GM23338 (cell line): ENCODE measurements around the gene SLC6A15. TPM values are rescaled to one million over a fixed set of nuclear protein-coding genes. Genes with fewer than 3 reads are reported as not detected.

Experiments used
- ATAC-seq: fragments of 200-7000 bp; cut with Tn5 transposase; 3 replicates; pipeline ENCODE4 v1.9.1; 2020
- DNase-seq: peaks from one replicate; pipeline ENCODE4 v3.0.0-alpha.2; 2015; ENCODE audit warnings: low spot score
- H2AFZ ChIP-seq: fragments of 200-600 bp; sonication (generic); 2 replicates; pipeline ENCODE4 v1.8.0; 2016; ENCODE audit warnings: antibody characterized with exemption, mild to moderate bottlenecking, moderate library complexity
- H3F3A ChIP-seq: fragments of 200-600 bp; sonication (generic); replicated peaks from 2 replicates; pipeline ENCODE4 v1.8.0; 2017; ENCODE audit warnings: antibody characterized with exemption, mixed run types, low read depth
- H3K27ac ChIP-seq: fragments of 200-600 bp; sonication (generic); 2 replicates; pipeline ENCODE4 v1.6.1; 2016; ENCODE audit warnings: low read depth
- H3K27me3 ChIP-seq: fragments of 200-600 bp; sonication (generic); 2 replicates; pipeline ENCODE4 v1.8.0; 2016; ENCODE audit warnings: mild to moderate bottlenecking, mixed run types, moderate library complexity; ENCODE audit not compliant: insufficient read depth
- H3K36me3 ChIP-seq: fragments of 200-600 bp; sonication (generic); 2 replicates; pipeline ENCODE4 v1.8.0; 2016; ENCODE audit warnings: mild to moderate bottlenecking; ENCODE audit not compliant: insufficient read depth
- H3K4me1 ChIP-seq: fragments of 200-600 bp; sonication (generic); 2 replicates; pipeline ENCODE4 v1.8.0; 2016; ENCODE audit warnings: mild to moderate bottlenecking, moderate library complexity; ENCODE audit not compliant: insufficient read depth
- H3K4me2 ChIP-seq: fragments of 200-600 bp; sonication (generic); 2 replicates; pipeline ENCODE4 v1.7.1; 2017; ENCODE audit warnings: mixed run types
- H3K4me3 ChIP-seq: fragments of 200-600 bp; sonication (generic); 2 replicates; pipeline ENCODE4 v1.6.1; 2016; ENCODE audit warnings: mixed run types
- H3K79me2 ChIP-seq: fragments of 200-600 bp; sonication (generic); replicated peaks from 2 replicates; pipeline ENCODE4 v1.8.0; 2017; ENCODE audit warnings: mild to moderate bottlenecking; ENCODE audit not compliant: insufficient read depth
- H3K9me2 ChIP-seq: fragments of 200-600 bp; sonication (generic); 2 replicates; pipeline ENCODE4 v1.8.0; 2017; ENCODE audit not compliant: insufficient read depth
- H4K20me1 ChIP-seq: fragments of 200-600 bp; sonication (generic); replicated peaks from 2 replicates; pipeline ENCODE4 v1.8.0; 2017; ENCODE audit warnings: mild to moderate bottlenecking; ENCODE audit not compliant: insufficient read depth
- H3K27ac Mint-ChIP-seq: 2 replicates; pipeline ENCODE4 v1.8.0; 2020; ENCODE audit warnings: inconsistent platforms, mild to moderate bottlenecking, moderate library complexity, mixed read lengths
- H3K27me3 Mint-ChIP-seq: 3 replicates; pipeline ENCODE4 v1.8.0; 2022; ENCODE audit warnings: low read depth, mild to moderate bottlenecking, moderate library complexity, mixed read lengths, inconsistent platforms; ENCODE audit not compliant: insufficient read depth, poor library complexity
- H3K36me3 Mint-ChIP-seq: 3 replicates; pipeline ENCODE4 v1.8.0; 2021; ENCODE audit warnings: low read depth, mild to moderate bottlenecking, inconsistent platforms, moderate library complexity, mixed read lengths
- H3K4me1 Mint-ChIP-seq: 3 replicates; pipeline ENCODE4 v1.8.0; 2020; ENCODE audit warnings: mild to moderate bottlenecking, inconsistent platforms, mixed read lengths
- H3K4me3 Mint-ChIP-seq: 3 replicates; pipeline ENCODE4 v1.8.0; 2021; ENCODE audit warnings: moderate library complexity, mild to moderate bottlenecking, inconsistent platforms, mixed read lengths
- H3K9me3 Mint-ChIP-seq: 3 replicates; pipeline ENCODE4 v1.8.0; 2020; ENCODE audit warnings: moderate library complexity, mild to moderate bottlenecking, inconsistent platforms, mixed read lengths
- CREB1 ChIP-seq: fragments of 250-450 bp; sonication (Bioruptor Pico); IDR thresholded peaks from 2 replicates; pipeline ENCODE4 v1.5.0; 2020; ENCODE audit warnings: low read depth, mild to moderate bottlenecking, moderate library complexity
- EZH2 ChIP-seq: fragments of 200-600 bp; sonication (generic); IDR thresholded peaks from one replicate; pipeline ENCODE4 v1.8.0; 2017; ENCODE audit warnings: antibody characterized with exemption, mild to moderate bottlenecking, low read depth; ENCODE audit not compliant: unreplicated experiment
- EZH2phosphoT487 ChIP-seq: fragments of 200-600 bp; sonication (generic); IDR thresholded peaks from one replicate; pipeline ENCODE4 v1.8.1; 2018; ENCODE audit warnings: antibody characterized with exemption; ENCODE audit not compliant: unreplicated experiment
- JUNB ChIP-seq: IDR thresholded peaks from one replicate; pipeline ENCODE4 v1.6.1; 2016; ENCODE audit warnings: antibody characterized with exemption; ENCODE audit not compliant: unreplicated experiment
- NANOG ChIP-seq: IDR thresholded peaks from 2 replicates; pipeline ENCODE4 v1.6.1; 2016; ENCODE audit warnings: antibody characterized with exemption, borderline replicate concordance
- POLR2AphosphoS5 ChIP-seq: IDR thresholded peaks from 2 replicates; pipeline ENCODE4 v1.6.1; 2016; ENCODE audit warnings: antibody characterized with exemption, low read depth
- STAT1 ChIP-seq: IDR thresholded peaks from one replicate; pipeline ENCODE4 v1.6.1; 2016; ENCODE audit warnings: antibody characterized with exemption; ENCODE audit not compliant: unreplicated experiment
- ZNF114 ChIP-seq: fragments of 250-450 bp; sonication (Bioruptor Pico); IDR thresholded peaks from 2 replicates; pipeline ENCODE4 v1.5.0; 2020; ENCODE audit warnings: mild to moderate bottlenecking, moderate library complexity
- ZNF331 ChIP-seq: fragments of 250-450 bp; sonication (Bioruptor Pico); IDR thresholded peaks from 2 replicates; pipeline ENCODE4 v1.5.0; 2020; ENCODE audit warnings: low read depth, mild to moderate bottlenecking, moderate library complexity
- polyA plus RNA-seq: library from polyadenylated mRNA; unstranded; fragments of >200 nt; fragmentation: Nextera tagmentation; extraction: Ambion mirVana; gene quantifications from 2 replicates; pipeline ENCODE4 v1.2.1, GENCODE V29; 2016
- total RNA-seq: library from RNA; depleted of rRNA; stranded (reverse); fragments of >200 nt; shearing (Covaris generic); gene quantifications from 2 replicates; pipeline ENCODE4 v1.2.3, GENCODE V29; 2014
- TF ChIP-seq, protein P1 (sequence below), 2 experiments: fragments of 200-600 bp in 1 of 2; sonication (generic) in 1 of 2; conservative IDR thresholded peaks; 2 replicates each; pipeline versions ENCODE4 v1.5.1 to v1.6.1; 2016 to 2017; ENCODE audit warnings: antibody characterized with exemption in 2 of 2, low read depth in 2 of 2, mild to moderate bottlenecking in 2 of 2, moderate library complexity in 1 of 2
- TF ChIP-seq, protein P2 (sequence below): IDR thresholded peaks from one replicate; pipeline ENCODE4 v1.6.1; 2018; ENCODE audit warnings: antibody characterized with exemption; ENCODE audit not compliant: unreplicated experiment
- TF ChIP-seq, protein P3 (sequence below): fragments of 250-450 bp; sonication (Bioruptor Pico); IDR thresholded peaks from 2 replicates; pipeline ENCODE4 v1.5.0; 2020; ENCODE audit warnings: mild to moderate bottlenecking, moderate library complexity
- TF ChIP-seq, protein P4 (sequence below): IDR thresholded peaks from 2 replicates; pipeline ENCODE4 v1.6.1; 2016; ENCODE audit warnings: antibody characterized with exemption

The SLC6A15 gene
- total and polyA plus RNA-seq, 2 experiments from 2014 or later = 12.1 to 27.9 TPM

DNA sequence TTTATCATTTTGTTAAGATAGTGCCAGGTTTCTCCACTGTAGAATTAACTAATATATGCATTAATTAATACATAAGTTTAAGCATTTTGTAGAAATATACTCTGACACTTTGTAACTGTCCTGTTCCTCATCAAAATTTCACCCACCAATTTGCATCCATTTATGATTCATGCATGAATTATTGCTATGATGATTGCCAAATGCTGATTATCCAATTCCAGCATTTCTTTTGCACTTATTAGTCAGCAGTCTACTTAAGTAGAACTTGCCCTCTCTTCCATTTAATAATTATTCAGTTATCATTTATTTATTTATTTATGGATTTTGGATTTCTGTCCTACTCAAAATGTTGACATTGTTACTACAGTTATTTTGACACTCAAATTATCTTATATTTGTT, 72.2 kb downstream of the SLC6A15 start:
- Histone ChIP-seq H2AFZ (no peak overlapping the region), H3K4me2 (no peak overlapping the region), H3K27ac (no peak overlapping the region), H3K36me3 (no peaks in the 10 kb centered on the region), H3F3A (no peaks in the 10 kb centered on the region), H3K27me3 (no peaks in the 10 kb centered on the region), H3K4me3 (no peak overlapping the region), H3K4me1 (no peaks in the 10 kb centered on the region), H3K79me2 (no peaks in the 10 kb centered on the region), H3K9me2 (no peaks in the 10 kb centered on the region), H4K20me1 (no peaks in the 10 kb centered on the region)
- DNase-seq (no peak), ATAC-seq (no peak)
- H3K36me3 Mint-ChIP-seq = no peaks in the 10 kb centered on the region
- H3K27ac Mint-ChIP-seq = no peak overlapping the region
- no peak overlapping the region for H3K4me3 Mint-ChIP-seq
- no peaks in the 10 kb centered on the region for H3K27me3 Mint-ChIP-seq
- TF ChIP-seq, protein P1, sequence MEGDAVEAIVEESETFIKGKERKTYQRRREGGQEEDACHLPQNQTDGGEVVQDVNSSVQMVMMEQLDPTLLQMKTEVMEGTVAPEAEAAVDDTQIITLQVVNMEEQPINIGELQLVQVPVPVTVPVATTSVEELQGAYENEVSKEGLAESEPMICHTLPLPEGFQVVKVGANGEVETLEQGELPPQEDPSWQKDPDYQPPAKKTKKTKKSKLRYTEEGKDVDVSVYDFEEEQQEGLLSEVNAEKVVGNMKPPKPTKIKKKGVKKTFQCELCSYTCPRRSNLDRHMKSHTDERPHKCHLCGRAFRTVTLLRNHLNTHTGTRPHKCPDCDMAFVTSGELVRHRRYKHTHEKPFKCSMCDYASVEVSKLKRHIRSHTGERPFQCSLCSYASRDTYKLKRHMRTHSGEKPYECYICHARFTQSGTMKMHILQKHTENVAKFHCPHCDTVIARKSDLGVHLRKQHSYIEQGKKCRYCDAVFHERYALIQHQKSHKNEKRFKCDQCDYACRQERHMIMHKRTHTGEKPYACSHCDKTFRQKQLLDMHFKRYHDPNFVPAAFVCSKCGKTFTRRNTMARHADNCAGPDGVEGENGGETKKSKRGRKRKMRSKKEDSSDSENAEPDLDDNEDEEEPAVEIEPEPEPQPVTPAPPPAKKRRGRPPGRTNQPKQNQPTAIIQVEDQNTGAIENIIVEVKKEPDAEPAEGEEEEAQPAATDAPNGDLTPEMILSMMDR (conservative IDR thresholded peaks at IDR 0.05; ENCODE audit: low read depth in 2 of 2) = no peak
- TF ChIP-seq, protein P2, sequence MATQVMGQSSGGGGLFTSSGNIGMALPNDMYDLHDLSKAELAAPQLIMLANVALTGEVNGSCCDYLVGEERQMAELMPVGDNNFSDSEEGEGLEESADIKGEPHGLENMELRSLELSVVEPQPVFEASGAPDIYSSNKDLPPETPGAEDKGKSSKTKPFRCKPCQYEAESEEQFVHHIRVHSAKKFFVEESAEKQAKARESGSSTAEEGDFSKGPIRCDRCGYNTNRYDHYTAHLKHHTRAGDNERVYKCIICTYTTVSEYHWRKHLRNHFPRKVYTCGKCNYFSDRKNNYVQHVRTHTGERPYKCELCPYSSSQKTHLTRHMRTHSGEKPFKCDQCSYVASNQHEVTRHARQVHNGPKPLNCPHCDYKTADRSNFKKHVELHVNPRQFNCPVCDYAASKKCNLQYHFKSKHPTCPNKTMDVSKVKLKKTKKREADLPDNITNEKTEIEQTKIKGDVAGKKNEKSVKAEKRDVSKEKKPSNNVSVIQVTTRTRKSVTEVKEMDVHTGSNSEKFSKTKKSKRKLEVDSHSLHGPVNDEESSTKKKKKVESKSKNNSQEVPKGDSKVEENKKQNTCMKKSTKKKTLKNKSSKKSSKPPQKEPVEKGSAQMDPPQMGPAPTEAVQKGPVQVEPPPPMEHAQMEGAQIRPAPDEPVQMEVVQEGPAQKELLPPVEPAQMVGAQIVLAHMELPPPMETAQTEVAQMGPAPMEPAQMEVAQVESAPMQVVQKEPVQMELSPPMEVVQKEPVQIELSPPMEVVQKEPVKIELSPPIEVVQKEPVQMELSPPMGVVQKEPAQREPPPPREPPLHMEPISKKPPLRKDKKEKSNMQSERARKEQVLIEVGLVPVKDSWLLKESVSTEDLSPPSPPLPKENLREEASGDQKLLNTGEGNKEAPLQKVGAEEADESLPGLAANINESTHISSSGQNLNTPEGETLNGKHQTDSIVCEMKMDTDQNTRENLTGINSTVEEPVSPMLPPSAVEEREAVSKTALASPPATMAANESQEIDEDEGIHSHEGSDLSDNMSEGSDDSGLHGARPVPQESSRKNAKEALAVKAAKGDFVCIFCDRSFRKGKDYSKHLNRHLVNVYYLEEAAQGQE = no peak
- TF ChIP-seq, protein P3, sequence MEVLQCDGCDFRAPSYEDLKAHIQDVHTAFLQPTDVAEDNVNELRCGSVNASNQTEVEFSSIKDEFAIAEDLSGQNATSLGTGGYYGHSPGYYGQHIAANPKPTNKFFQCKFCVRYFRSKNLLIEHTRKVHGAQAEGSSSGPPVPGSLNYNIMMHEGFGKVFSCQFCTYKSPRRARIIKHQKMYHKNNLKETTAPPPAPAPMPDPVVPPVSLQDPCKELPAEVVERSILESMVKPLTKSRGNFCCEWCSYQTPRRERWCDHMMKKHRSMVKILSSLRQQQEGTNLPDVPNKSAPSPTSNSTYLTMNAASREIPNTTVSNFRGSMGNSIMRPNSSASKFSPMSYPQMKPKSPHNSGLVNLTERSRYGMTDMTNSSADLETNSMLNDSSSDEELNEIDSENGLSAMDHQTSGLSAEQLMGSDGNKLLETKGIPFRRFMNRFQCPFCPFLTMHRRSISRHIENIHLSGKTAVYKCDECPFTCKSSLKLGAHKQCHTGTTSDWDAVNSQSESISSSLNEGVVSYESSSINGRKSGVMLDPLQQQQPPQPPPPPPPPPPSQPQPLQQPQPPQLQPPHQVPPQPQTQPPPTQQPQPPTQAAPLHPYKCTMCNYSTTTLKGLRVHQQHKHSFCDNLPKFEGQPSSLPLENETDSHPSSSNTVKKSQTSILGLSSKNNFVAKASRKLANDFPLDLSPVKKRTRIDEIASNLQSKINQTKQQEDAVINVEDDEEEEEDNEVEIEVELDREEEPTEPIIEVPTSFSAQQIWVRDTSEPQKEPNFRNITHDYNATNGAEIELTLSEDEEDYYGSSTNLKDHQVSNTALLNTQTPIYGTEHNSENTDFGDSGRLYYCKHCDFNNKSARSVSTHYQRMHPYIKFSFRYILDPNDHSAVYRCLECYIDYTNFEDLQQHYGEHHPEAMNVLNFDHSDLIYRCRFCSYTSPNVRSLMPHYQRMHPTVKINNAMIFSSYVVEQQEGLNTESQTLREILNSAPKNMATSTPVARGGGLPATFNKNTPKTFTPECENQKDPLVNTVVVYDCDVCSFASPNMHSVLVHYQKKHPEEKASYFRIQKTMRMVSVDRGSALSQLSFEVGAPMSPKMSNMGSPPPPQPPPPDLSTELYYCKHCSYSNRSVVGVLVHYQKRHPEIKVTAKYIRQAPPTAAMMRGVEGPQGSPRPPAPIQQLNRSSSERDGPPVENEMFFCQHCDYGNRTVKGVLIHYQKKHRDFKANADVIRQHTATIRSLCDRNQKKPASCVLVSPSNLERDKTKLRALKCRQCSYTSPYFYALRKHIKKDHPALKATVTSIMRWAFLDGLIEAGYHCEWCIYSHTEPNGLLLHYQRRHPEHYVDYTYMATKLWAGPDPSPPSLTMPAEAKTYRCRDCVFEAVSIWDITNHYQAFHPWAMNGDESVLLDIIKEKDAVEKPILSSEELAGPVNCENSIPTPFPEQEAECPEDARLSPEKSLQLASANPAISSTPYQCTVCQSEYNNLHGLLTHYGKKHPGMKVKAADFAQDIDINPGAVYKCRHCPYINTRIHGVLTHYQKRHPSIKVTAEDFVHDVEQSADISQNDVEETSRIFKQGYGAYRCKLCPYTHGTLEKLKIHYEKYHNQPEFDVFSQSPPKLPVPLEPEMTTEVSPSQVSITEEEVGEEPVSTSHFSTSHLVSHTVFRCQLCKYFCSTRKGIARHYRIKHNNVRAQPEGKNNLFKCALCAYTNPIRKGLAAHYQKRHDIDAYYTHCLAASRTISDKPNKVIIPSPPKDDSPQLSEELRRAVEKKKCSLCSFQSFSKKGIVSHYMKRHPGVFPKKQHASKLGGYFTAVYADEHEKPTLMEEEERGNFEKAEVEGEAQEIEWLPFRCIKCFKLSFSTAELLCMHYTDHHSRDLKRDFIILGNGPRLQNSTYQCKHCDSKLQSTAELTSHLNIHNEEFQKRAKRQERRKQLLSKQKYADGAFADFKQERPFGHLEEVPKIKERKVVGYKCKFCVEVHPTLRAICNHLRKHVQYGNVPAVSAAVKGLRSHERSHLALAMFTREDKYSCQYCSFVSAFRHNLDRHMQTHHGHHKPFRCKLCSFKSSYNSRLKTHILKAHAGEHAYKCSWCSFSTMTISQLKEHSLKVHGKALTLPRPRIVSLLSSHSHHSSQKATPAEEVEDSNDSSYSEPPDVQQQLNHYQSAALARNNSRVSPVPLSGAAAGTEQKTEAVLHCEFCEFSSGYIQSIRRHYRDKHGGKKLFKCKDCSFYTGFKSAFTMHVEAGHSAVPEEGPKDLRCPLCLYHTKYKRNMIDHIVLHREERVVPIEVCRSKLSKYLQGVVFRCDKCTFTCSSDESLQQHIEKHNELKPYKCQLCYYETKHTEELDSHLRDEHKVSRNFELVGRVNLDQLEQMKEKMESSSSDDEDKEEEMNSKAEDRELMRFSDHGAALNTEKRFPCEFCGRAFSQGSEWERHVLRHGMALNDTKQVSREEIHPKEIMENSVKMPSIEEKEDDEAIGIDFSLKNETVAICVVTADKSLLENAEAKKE (CRISPR knock-in tag) = no peak
- TF ChIP-seq STAT1 (no peak), ZNF331 (CRISPR knock-in tag) (no peak), ZNF114 (CRISPR knock-in tag) (no peak), EZH2 (no peak), EZH2phosphoT487 (no peak), POLR2AphosphoS5 (no peak), CREB1 (no peak), NANOG (no peak), JUNB (no peak)
- TF ChIP-seq, protein P4, sequence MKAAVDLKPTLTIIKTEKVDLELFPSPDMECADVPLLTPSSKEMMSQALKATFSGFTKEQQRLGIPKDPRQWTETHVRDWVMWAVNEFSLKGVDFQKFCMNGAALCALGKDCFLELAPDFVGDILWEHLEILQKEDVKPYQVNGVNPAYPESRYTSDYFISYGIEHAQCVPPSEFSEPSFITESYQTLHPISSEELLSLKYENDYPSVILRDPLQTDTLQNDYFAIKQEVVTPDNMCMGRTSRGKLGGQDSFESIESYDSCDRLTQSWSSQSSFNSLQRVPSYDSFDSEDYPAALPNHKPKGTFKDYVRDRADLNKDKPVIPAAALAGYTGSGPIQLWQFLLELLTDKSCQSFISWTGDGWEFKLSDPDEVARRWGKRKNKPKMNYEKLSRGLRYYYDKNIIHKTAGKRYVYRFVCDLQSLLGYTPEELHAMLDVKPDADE = no peak
- H3K4me1 Mint-ChIP-seq = no peaks in the 10 kb centered on the region
- H3K9me3 Mint-ChIP-seq = no peaks in the 10 kb centered on the region
